ENCODE results near the gene TRMT1. TPM values are rescaled to one million over a fixed set of nuclear protein-coding genes. Genes with fewer than 3 reads are reported as not detected.
A peak's percentile ranks its signal among the peaks of the same experiment; 100 is the strongest.

The TRMT1 gene
- total RNA-seq, 2 experiments from 2014 or later = 85.0 to 95.7 TPM

GRCh38 chr19:13155472-13156359 lies 39.2 kb upstream of the TRMT1 start:
- Mint-ChIP-seq H3K4me1 (ENCODE audit: low read depth) (peaks cover 36% of the 10 kb centered on the region), H3K27me3 (no peaks in the 10 kb centered on the region), H3K36me3 (ENCODE audit: low read depth) (peaks cover 23% of the 10 kb centered on the region), H3K27ac (peak overlapping the region; percentile 100), H3K4me3 (peak overlapping the region; percentile 83), H3K9me3 (no peaks in the 10 kb centered on the region)
- ATAC-seq (peak; percentile 9), DNase-seq (peak; percentile 88)
- no peak for TF ChIP-seq CTCF (IDR thresholded peaks at IDR 0.05)
- CTCF ChIA-PET = interaction anchor here (0.8 to 4.6 kb wide), 13 partner anchors 9 to 190 kb away, joined by 3 to 37 read pairs (median 5); partner anchors contain the start of gene NACC1
- POLR2A ChIA-PET = interaction anchor here (0.6 to 9.8 kb wide), 12 partner anchors 10 to 264 kb away, joined by 3 to 226 read pairs (median 5); partner anchors contain the start of genes GCDH and TRMT1
- intact Hi-C loops (cut with micrococcal nuclease) = no loop called here

DNA sequence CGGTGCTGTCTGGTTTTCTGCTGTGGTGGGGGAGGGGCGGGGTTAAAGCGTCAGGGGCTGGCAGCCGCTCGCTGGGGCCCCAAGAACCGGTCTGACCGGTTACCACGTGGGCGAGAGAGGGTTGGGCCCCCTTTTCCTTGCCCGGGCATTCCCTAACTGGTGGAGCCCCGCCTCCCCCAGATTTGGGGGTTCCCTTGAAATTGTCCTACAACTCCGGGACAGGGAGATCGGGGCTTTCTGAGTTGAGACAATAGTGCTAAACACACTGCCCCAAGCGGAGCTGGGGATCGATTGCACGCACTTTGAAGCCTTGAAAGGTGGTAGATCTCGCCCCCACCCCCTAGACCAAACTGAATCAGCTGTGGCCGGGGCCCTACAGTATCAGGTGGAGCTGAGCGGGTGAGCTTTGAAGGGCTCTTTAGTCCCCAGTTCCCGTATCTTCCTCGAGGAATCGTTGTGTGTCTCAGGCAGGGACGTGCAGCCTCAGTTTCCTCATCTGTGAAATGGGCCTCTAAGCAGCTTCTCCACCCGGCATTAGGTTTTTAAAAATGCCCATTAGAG lies 38.5 kb upstream of the TRMT1 start:
- peak; percentile 32 for ATAC-seq
- Mint-ChIP-seq H3K4me1 (ENCODE audit: low read depth) (peaks cover 32% of the 10 kb centered on the region), H3K36me3 (ENCODE audit: low read depth) (peaks cover 26% of the 10 kb centered on the region), H3K4me3 (peak overlapping the region; percentile 83), H3K27me3 (no peaks in the 10 kb centered on the region), H3K27ac (peak overlapping the region; percentile 100), H3K9me3 (no peaks in the 10 kb centered on the region)
- TF ChIP-seq CTCF (IDR thresholded peaks at IDR 0.05) = peak; percentile 45
- DNase-seq = peak; percentile 96
- CTCF ChIA-PET = interaction anchor here (0.8 to 4.6 kb wide), 11 partner anchors 9 to 189 kb away, joined by 3 to 37 read pairs (median 5); partner anchors contain the start of gene NACC1
- POLR2A ChIA-PET = interaction anchor here (0.7 to 9.8 kb wide), 12 partner anchors 11 to 691 kb away, joined by 3 to 226 read pairs (median 4); partner anchors contain the start of gene TRMT1
- intact Hi-C loops (cut with micrococcal nuclease) = loop anchor here (5.0 kb wide), 1 partner anchor 38 kb away; the partner anchor contains the start of genes NACC1 and TRMT1

DNA sequence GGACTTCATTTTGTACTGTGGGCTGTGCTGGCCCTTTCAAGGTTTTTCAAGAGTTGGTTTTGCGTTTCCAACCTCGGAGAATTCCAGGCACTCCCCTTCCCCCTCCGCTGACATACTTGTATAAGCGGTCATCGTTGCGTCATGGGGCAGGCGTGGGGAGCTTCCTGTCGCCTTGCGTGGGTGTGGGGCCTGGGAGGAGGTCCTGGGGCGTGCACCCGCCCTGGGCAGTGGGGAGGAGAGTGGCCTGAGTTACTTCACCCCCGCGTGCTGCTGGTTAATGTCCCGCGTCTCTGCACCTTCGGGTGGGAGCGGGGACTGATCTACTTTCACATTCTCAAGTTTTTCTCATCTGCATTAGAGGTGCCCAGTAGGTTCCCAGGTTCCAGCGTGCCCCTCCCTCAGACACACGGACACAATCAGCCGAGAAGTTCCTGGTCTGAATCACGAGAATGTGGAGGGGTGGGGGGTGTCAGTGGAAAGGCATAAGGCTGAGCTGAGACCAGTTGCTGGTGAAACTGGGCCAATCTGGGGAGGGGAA lies 37.8 kb upstream of the TRMT1 start:
- Mint-ChIP-seq H3K4me3 (peak overlapping the region; percentile 83), H3K9me3 (no peaks in the 10 kb centered on the region), H3K36me3 (ENCODE audit: low read depth) (peaks cover 30% of the 10 kb centered on the region), H3K27ac (peak overlapping the region; percentile 100), H3K4me1 (ENCODE audit: low read depth) (peaks cover 32% of the 10 kb centered on the region), H3K27me3 (no peaks in the 10 kb centered on the region)
- ChIA-PET CTCF (interaction anchor here (1.2 to 4.6 kb wide), 6 partner anchors 10 to 94 kb away, joined by 3 to 37 read pairs (median 6); no protein-coding TSS in a partner anchor), POLR2A (interaction anchor here (0.8 to 9.8 kb wide), 10 partner anchors 12 to 692 kb away, joined by 3 to 226 read pairs (median 4); partner anchors contain the start of genes GADD45GIP1, NACC1 and TRMT1)
- no peak for TF ChIP-seq CTCF (IDR thresholded peaks at IDR 0.05)
- intact Hi-C loops (cut with micrococcal nuclease) = loop anchor here (5.0 kb wide), 1 partner anchor 37 kb away; the partner anchor contains the start of genes NACC1 and TRMT1
- peak; percentile 86 for DNase-seq
- no peak for ATAC-seq

DNA sequence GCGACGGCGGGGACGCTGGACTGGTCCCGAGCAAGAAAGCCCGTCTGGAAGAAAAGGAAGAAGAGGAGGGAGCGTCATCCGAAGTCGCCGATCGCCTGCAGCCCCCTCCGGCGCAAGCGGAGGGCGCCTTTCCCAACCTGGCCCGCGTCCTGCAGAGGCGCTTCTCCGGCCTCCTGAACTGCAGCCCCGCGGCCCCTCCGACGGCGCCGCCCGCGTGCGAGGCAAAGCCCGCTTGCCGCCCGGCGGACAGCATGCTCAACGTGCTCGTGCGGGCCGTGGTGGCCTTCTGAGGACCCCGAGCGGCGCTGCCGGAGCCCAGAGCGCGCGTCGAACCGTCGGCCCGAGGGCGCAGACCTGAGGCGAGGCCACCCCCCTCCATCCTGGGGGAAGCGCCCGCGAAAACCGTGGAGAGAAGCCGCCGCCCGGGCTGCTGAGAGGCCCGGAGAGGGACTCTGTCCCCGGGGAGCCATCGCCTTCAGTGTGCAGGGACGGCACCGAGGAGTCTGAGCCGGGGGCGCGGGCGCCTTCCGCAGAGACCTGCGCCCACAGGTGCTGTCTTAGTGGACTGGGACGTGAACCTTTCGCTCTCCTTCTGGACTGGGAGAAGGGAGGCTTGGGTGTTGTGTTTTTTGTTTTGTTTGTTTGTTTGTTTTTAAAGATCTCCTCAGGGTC lies 37.2 kb upstream of the TRMT1 start:
- Mint-ChIP-seq H3K9me3 (no peaks in the 10 kb centered on the region), H3K4me3 (peak overlapping the region; percentile 83), H3K27me3 (no peaks in the 10 kb centered on the region), H3K27ac (peak overlapping the region; percentile 100), H3K4me1 (ENCODE audit: low read depth) (peaks cover 38% of the 10 kb centered on the region), H3K36me3 (ENCODE audit: low read depth) (peaks cover 30% of the 10 kb centered on the region)
- DNase-seq = no peak
- ATAC-seq = no peak
- intact Hi-C loops (cut with micrococcal nuclease) = loop anchor here (5.0 kb wide), 1 partner anchor 36 kb away; the partner anchor contains the start of genes NACC1 and TRMT1
- POLR2A ChIA-PET = interaction anchor here (0.6 to 9.8 kb wide), 15 partner anchors 12 to 361 kb away, joined by 3 to 226 read pairs (median 4); partner anchors contain the start of genes GADD45GIP1, JUNB, NACC1 and TRMT1
- CTCF ChIA-PET = interaction anchor here (4.6 kb wide), 1 partner anchor 15 kb away, joined by 37 read pairs; no protein-coding TSS in a partner anchor
- TF ChIP-seq CTCF (IDR thresholded peaks at IDR 0.05) = no peak
